Stimulated activated CD8-positive, alpha-beta memory T cell treated with anti-CD3 and anti-CD28 coated beads, Interleukin-7, amount 100 ng/mL, for 24 hours (primary cell): ENCODE results near the gene TUBGCP5.

Experiments used
- DNase-seq: peaks from one replicate; pipeline ENCODE4 v3.0.0-alpha.2; 2020; ENCODE audit warnings: low read depth

Gene TUBGCP5

DNA sequence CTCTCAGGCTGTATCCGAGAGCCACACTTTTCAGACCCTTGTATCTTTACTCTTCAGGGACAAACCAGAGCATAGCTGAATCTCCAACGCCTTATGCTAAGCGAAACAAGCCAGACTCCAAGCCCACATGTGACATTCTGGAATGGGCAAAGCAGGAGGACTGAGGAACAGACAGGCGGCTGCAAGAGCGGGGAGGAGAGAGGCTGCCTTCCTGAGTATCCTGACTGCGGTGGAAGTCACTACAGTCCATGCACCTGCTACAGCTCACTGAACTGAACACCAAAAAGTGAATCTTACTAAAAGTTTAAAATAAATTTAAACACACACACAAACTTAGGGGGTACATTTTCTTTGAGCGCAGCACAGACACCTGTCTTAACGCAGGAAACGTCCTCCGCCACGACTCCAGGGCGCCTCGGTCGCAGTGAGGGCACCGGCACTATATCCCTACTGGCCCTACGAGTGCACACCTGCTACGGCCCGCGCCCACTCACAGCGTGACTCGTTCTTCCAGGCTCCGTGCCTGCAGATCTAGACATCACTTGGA, 60.6 kb downstream of the TUBGCP5 start:
- no peak for DNase-seq

DNA sequence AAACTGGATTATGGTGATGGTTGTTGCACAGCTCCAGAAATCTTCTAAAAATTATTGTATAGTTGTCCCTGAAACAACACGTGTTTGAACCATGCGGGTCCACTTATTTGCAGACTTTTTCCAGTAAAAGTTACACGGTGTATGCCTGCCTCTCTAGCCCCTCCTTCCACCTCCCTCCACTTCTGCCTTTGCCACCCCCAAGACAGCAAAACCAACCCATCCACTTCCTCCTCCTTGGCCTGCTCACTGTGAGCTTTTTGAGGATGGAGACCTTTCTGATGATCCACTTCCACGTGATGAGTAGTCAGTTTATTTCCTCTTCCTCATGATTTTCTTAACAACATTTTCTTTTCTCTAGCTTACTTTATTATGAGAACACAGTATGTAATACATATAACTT, 64.6 kb downstream of the TUBGCP5 start:
- no peak for DNase-seq

DNA sequence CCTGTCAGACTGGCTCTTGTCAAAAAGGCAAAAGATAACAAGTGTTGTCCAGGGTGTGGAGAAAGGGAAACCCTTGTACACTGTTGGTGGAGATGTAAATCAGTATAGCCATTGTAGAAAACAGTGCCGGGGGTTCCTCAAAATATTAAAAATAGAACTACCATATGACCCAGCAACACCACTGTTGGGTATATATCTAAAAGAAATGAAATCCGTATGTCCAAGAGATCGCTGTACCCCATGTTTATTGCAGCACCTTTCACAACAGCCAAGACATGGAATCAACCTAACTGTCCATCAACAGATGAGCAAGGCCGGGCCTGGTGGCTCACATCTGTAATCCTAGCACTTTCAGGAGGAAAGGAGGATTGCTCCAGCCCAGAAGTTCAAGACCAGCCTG, 65.4 kb downstream of the TUBGCP5 start:
- DNase-seq = no peak

DNA sequence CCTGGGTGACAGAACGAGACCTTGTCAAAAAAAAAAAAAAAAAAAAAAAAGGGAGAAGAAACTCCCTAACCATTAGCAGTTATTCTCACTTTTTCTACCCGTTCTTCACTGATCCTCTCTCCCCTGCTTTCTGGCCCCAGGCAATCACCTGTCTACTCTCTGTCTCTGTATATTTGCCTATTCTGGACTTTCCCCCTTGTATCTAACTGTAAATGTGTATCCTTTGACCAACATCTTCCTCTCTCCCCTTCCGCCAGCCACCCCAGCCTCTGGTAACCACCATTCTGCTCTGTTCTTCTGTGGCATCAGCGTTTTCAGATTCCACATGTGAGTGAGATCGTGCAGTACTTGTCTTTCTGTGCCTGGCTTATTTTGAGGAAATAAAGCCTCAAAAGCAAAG, 66.1 kb downstream of the TUBGCP5 start:
- DNase-seq = no peak

DNA sequence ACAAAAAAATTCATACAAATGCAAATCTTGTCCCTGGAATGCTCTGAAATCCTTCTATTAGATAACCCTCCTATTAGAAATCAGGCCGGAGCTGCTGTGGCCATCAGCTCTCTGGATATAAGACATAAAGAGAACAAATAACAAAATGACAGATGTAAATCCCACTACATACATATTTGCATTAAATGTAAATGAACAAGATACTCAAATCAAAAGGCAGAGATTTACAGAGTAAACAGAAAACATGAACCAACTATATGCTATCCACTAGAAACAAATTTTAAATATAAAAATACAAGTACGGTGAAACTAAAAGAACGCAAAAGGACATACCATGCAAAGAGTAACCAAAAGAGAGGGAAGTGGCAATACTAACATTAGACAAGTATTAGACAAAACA, 69.9 kb downstream of the TUBGCP5 start:
- DNase-seq = no peak

DNA sequence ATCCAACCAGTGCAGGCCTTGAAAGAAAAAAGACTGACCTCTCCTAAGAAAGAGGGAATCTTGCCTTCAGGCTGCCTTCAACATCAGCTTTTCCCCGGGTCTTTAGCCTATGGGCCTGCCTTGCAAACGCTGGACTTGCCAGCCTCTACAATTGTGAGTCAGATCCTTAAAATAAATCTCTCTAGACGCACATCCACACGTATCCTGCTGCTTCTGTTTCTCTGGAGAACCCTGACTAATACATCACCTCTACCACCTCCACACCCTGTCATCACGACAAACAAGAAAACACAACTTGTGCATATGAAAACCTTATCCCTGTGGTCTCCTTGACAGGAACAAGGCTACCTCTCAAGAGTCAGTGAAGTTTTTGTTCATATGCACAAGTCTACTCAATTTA, 71.0 kb downstream of the TUBGCP5 start:
- DNase-seq = no peak

DNA sequence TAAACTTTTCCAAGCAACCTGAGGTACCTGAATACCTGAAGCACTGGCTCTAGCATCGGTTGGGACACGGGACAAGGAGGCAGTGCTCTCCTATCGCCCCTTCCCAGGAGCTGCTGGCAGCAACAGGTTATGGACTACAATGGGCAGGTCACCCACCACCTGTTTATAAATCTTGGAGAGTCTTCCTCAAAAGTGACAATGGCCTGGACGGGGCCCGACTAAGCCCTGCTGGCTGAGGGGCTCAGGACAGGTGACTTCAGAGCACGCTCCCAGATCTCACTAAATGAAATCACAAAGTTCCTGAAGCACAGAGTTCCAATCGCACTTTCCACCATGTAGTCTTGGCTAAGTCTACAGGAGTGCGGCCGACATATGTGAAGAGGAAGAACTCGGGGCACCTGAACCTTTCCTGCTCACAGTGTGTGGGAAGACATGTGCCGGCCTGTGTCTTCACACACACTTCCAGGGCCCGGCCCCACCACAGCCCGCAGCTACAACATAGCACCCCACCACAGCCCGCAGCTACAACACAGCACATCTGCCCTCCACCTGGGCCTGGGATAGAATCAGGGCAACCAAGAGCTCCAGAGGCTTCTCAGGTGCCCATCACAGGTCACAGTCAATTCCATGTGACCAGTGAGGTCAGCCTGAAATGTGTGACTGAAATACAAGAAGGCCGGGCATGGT, 72.1 kb downstream of the TUBGCP5 start:
- DNase-seq = no peak

DNA sequence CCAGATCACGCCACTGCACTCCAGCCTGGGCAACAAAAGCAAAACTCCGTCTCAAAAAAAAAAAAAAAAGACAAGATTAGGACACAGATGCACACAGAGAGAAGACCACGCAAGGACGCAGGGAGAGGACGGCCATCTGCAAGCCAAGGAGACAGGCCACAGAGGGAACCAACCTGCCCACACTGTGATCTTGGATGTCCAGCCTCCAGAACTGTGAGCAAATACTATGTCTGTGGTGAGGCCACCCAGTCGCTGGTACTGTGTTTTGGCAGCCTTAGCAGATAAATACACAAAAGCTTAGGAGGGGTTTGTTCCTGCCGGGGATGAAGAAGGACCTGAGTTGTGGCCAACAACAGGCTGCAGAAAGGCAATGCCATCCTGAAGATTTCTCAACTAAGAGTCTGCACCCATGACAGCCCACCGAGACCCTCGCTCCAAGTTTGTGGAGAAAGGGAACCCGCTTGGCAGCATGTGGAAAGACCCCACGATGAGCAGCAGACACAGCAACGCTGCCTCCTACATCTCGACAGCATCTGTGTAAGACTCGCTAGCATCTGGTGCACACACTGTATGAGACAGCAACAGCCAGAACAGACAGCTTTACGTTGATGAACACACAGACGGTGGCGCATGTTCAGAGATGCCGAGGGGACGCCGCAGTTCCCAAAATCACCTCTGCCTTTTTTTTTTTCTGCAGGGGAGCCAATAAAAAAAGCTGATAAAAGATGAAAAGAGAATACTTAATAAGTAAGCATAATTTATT, 72.9 kb downstream of the TUBGCP5 start:
- no peak for DNase-seq

DNA sequence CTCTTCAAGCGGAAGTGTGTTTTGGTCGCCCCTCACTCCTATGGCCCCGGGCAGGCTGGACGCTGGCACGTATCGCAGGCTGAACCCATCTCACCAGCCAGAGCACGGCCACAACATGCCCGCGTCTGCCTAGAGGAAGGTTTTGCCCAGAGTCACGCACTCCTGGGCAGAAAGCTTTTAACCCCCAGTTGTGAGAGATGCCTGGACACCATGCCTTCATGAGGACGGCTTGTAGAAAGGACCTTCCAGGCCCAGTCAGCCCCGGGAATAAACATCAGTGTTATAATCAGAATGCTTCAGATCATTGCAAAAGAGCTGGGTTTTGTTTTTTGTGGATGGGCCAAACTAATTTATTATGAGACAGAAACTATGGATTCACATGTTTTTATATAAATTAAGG, 75.7 kb downstream of the TUBGCP5 start:
- DNase-seq = no peak

DNA sequence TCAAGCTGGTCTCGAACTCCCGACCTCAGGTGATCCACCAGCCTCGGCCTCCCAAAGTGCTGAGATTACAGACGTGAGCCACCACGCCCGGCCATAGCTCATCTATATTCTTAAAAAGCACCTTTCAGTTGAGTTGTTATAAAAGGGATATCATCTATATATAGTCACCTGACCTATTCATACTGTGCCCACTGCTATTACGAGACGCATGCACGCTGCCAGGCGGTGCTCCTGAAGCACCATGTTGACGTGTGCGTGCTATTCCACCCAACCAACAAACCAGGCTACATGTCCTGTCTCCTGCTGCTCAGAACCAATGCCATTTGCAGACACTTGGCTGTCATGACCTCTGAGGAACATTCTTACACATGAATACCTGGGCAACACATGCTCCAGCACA, 76.8 kb downstream of the TUBGCP5 start:
- no peak for DNase-seq

DNA sequence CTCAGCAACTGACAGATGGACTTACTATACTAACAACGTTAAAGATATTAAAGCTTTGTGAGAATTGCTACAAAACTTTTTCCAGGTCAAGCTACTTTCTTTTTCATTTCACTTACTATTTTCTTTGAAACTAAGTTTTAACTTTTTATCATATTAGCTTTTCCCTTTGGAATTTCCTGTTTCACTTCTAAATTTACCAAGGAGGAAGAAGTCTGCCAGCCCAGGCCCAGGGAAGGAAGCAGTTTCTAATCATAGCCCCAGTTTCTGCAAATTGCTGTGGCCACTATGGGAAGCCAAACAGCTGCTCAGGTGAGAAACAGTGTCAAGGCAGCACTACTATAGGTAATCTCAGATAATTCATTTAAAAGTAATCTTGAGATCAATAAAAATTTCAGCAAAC, 77.6 kb downstream of the TUBGCP5 start:
- no peak for DNase-seq

DNA sequence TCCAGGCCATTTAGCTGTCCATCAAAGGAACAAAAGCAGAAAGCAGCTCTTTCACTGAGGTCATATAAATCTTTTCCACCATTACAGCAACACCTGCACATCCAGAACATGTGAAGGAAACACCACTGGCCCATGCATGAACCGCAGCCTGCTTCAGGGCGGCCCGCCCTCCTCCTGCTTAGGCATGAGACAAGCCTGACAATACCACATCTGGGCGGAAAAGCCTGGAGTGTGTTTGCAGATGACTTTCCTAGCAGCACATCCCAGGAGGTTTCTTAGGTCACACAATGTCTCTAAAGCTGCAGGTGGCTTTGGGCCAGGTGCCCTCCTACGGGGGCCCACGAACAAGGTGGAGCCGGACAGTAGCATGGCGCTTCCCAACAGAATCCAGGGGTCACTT, 78.8 kb downstream of the TUBGCP5 start:
- DNase-seq = no peak

DNA sequence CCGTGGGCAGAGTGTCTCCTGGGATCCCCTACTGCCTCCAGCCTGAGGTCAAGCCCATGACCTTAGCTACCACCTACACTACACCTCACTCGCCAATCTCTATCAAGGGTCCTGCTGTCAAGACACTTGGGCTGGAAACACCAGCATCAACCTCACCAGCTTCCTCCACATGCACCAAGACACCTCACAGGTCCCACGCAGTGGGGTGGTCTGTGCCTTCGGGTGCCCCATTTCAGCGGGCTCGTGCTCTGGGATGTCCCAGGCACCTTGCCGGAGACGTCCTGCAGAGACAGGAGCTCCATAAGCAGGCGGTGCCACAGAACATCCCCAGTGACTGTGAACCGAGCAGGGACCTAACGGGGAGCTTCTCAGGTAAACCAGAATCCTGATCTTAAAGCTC, 79.2 kb downstream of the TUBGCP5 start:
- no peak for DNase-seq

DNA sequence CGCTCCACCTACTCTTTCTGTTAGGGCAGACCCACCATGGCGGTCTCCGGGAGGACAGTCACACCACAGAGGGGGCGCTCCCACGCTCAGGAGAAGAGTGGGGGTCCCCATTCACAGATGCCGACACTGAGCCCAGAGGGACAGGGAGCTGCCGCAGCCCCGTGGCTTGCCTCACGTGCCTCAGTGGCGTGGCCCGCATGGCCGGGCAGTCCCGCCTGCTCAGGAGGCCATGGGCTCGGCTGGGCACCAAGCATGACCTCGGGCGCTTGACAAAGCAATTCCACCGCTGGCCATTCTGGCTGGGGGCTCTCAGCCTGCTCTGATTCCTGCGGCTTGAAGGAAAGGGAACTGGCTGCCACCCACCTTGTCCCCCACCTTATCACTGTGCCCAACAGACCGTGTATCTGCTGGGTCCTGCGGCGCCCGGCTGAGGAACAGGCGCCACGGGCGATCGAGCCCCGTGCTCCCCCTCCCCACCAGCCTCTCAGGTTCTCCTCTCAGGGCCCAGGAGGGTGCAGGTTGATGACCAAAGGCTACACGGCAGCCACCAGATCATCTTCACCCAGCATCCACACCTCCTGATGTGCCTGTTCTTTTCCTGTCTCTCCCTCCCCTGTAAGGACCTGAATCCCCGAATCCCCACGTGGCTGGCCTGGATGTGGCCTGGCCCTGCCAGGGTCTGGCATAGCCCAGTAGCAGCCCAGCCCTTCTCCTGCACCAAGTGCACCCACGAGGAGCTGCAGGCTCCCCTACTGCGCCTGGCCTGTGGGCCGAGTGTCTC, 79.9 kb downstream of the TUBGCP5 start:
- DNase-seq = no peak

DNA sequence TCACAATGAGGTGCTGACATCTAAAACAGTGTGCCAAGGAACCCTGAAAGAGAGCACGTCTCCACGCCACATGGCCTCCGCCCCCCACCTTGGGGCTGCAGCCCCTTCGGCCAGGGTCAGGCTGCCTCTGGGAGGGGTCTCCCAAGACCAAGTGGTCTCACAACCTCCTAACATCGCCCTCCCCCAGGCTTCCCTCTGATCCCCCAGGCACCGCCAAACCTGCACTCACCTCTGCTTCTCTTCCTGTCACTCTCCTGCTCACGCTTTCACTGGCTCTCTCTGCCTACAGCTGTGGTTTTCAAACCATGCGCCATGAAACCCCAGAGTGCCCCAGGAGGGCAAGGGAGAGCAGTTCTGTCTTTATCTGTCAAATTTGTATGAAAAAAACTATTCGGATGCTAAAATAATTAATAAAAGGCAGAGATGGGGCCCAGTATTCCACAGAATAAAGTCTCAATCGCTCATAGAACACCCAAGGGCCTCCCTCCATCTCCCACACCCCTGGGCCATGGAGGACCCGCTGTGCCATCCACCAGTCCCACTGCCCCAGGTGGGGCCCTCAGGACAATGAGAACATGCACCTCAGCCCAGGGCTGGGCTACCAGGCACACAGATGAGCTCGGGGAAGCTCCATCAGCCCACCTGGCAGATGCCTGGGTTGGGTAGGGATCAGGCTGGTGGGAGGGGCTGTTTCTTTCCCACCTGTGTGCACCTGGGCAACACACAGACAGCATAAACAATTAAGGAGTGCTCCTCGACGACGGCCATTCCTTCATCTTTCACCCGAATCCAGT, 80.7 kb downstream of the TUBGCP5 start:
- no peak for DNase-seq

DNA sequence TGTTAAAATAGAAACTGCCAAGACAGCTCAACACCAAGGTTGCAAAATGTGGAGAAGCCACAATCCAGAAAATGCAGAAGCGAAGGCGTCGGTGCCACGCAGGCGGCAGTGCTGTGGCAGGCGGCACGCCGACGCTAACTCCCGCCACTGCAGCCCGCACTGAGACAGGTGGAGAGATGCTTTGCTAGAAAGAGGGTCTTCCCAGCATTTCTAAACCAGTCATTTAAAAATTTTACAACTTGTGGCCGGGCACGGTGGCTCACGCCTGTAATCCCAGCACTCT, 82.5 kb downstream of the TUBGCP5 start:
- DNase-seq = no peak

DNA sequence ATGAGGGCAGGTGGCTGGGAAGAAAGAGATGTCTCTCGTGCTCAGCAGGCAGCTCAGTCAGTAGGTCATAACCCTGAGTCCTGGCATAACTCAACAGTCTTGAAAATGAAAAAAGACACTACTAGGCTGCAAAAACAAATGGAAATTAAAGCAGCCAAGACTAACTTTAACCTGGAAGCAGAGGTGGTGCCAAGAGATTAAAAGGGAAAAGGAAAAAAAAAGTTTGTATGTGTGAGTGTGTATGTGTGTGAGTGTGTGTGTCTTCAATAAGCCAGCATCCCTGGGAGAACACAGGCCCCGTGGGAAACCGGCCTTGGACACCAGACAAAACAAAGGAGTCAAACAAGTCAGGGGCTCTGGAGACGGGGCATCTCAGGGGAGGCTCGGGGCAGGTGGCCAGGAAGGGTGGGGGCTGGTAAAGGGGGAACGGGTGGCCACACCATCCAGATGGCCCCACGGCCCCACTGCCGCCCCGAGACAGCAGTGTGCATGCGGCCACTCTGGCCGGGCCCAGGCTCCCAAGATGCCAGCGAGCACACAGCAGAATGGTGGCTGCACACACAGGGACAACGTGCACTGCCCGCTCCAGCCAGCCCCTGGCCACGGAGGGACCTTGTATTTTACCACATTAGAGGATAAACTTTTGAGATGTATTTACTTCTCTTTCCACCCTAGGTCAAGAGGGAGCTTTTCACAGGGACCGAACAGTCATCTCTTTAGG, 83.0 kb downstream of the TUBGCP5 start:
- DNase-seq = no peak

DNA sequence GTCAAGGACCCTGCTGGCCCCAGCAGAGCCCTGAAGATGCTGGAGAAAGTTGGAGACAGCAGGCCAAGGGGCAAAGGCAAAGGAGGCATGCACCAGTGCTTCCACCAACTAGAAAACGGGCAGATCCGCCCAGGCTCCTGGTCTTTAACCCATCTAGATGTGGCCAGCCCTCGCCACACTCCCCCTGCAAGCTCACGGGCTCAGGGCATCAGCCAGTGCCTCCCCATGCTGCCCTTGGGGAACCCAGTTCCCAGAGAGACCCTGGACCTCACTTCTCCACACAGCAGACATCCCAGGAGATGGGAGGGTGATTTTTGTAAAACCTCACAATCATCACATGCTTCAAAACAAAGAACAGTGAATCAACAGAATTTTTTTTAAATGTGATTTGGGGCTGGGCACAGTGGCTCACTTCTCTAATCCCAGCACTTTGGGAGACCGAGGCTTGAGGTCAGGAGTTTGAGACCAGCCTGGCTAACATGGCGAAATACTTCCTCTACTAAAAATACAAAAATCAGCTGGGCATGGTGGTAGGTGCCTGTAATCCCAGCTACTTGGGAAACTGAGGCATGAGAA, 83.7 kb downstream of the TUBGCP5 start:
- no peak for DNase-seq

DNA sequence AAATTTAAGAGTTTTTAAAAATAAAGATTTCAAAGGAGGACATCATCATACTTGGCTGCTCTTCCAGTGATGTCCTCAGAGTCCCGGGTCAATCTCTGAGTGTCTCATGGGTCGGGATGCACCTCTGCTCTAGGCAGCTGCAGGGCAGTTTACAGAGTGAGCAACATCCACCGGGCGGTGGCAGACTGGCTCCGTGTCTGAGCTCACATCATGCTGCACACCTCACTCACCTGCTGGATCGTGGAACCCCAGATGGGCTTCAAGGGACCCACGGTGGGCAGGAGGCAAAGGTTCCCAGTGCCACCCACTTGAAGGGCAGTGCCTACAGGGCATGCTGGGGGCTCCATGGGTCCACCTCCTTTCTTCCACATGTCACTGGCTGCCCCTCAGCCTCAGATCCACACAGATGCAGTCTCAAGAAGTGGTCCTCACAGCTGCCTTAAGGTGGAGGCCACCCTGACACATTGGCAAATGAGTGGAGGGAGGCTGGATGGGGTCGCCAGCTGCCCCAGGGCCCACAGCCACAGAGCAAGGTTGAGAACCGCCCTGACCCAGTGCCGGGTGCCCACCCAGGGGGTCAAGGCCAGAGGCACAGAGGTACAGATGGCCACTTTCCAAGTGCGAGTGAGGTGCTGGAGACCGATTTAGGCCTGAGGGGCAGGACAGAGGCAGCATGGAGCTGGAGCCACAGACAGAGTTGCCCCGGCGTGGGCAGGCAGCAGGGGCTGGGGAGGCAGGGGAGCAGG, 84.4 kb downstream of the TUBGCP5 start:
- no peak for DNase-seq

DNA sequence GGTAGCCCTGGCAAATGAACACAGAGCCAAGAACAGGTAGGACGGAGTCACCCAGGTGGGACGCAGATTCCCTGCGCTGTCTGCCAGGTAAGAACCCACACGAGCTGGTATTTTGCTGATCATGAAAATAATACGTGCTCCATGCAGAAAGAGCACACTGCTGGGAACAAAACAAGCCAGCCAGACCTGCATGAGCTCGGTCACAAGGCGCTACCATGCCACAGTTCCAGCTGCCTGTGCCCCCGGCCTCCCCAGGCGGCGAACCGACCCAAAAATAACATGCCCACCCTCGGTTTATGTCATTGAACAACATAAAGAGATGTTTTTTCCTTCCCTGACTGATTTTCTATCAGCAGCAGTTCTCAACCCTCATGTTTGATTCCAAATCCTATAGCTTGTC, 85.0 kb downstream of the TUBGCP5 start:
- DNase-seq = no peak
